ENCODE results near the gene ARHGAP33.

Gene ARHGAP33, protein sequence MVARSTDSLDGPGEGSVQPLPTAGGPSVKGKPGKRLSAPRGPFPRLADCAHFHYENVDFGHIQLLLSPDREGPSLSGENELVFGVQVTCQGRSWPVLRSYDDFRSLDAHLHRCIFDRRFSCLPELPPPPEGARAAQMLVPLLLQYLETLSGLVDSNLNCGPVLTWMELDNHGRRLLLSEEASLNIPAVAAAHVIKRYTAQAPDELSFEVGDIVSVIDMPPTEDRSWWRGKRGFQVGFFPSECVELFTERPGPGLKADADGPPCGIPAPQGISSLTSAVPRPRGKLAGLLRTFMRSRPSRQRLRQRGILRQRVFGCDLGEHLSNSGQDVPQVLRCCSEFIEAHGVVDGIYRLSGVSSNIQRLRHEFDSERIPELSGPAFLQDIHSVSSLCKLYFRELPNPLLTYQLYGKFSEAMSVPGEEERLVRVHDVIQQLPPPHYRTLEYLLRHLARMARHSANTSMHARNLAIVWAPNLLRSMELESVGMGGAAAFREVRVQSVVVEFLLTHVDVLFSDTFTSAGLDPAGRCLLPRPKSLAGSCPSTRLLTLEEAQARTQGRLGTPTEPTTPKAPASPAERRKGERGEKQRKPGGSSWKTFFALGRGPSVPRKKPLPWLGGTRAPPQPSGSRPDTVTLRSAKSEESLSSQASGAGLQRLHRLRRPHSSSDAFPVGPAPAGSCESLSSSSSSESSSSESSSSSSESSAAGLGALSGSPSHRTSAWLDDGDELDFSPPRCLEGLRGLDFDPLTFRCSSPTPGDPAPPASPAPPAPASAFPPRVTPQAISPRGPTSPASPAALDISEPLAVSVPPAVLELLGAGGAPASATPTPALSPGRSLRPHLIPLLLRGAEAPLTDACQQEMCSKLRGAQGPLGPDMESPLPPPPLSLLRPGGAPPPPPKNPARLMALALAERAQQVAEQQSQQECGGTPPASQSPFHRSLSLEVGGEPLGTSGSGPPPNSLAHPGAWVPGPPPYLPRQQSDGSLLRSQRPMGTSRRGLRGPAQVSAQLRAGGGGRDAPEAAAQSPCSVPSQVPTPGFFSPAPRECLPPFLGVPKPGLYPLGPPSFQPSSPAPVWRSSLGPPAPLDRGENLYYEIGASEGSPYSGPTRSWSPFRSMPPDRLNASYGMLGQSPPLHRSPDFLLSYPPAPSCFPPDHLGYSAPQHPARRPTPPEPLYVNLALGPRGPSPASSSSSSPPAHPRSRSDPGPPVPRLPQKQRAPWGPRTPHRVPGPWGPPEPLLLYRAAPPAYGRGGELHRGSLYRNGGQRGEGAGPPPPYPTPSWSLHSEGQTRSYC

DNA sequence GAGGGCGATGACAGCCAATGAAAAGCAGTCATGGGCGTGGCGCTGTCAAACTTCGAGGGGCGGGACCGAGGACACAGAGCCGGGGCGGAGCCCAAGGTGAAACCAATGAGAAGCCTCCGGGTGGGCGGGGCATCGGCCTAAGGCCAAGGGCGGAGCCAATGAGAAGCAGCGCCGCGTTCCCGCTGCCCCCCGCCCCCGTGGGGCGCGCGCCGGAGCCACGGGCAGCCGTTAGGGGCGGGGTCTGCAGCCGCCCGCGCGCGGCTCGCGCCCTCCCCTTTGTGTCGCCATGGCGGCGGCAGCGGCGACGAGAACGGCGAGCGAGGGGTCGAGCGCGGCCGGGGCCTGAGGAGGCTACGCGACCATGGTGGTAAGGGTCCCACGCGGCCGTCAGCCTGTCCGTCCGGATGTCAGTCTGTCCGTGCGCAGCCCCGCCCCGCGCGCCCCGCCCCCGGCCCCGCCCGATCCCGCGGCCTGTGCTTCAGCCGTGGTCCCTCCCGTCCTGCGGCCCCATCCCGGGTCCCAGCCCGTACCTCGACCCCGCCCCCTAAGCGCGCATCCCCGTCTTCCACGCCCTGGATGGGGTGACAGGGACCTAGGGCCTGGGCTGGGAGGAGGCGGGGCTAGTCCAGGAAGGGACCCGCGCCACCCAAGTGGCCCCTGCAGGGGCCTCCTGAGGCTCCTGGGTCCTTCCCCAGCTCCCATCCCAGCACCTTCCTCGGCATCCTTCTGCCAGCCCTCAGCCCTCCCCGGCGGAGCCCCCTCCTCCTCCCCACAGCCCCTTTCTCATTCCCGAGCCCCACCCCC is at the start of gene ARHGAP33:
ARHGAP33 (plus strand) TSS at position 267 of the 804 bp plus-strand sequence; CDS start at position 362, 95 bp downstream.
- DNase-seq, result peak; percentile 98

DNA sequence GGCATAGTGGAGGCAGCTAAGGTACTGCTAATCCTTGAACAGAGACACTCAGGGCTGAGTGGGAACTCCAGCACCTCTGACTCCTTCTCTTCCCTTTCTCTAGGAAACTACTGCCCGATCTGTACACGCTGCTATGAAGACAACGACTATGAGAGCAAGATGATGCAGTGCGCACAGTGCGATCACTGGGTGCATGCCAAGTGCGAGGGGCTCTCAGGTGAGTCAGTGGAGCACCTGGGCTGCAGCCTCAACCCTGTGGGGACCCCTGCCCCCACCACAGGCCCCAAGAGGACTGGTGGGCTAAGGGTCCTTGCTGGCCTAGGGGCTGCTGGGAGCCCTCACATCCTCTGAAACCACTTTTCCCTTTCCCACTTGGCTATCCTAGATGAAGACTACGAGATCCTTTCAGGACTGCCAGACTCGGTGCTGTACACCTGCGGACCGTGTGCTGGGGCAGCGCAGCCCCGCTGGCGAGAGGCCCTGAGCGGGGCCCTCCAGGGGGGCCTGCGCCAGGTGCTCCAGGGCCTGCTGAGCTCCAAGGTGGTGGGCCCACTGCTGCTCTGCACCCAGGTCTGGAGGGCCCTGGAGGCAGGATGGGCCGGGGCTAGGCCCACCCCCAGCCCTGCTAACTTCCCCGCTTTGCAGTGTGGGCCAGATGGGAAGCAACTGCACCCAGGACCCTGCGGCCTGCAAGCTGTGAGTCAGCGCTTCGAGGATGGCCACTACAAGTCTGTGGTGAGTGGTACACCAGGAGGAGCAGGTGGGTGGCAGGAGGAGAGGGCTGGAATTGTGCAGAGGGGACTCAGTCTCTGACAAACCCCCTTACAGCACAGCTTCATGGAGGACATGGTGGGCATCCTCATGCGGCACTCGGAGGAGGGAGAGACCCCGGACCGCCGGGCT is 48.1 kb upstream of the ARHGAP33 start:
- DNase-seq, result no peak

DNA sequence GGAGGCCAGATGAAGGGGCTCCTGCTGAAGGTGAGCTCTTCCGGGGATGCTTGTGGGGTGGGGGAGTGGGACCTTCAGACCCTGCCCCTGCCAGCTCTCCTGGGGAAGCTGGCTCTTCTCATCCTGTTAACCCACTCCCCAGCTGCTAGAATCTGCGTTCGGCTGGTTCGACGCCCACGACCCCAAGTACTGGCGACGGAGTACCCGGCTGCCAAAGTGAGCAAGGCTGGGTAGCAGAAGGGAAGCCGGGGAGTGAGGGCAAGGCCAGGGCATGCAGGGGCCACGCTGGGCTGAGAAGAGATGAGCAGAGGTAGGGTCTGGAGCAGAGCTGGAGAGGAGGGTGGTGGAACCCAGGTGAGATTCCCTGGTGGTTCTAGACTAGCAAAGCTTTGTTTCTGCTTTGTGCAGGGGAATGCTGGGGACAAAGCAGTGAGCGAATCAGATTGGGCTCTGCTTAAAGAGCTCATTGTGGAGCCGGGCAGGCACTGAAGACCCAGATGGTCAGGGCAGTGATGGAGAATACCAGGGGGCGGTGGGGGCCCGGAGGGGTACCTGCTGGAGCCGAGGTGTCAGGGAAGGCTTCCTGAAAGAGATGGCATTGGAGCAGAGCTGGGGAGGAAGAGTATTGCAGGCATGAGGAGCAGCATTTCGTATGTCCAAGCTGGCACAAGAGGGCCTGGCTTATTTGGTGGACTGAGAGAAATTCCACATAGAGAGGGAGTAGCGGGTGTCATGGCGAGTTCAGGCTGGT is 47.2 kb upstream of the ARHGAP33 start:
- DNase-seq, result no peak

DNA sequence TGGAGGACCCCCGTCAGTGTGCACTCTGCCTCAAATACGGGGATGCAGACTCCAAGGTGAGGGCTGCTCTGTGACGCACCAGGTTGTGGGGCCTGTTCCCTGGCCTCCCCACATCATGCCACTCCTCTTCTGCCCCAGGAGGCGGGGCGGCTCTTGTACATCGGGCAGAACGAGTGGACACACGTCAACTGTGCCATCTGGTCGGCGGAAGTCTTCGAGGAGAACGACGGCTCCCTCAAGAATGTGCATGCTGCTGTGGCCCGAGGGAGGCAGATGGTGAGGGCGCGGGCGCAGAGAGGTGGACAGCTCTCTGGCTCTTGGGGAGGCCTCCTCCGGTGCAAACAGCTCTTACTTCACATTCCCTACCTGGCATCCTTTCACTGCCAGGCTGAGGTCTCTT is 46.3 kb upstream of the ARHGAP33 start:
- no peak for DNase-seq

DNA sequence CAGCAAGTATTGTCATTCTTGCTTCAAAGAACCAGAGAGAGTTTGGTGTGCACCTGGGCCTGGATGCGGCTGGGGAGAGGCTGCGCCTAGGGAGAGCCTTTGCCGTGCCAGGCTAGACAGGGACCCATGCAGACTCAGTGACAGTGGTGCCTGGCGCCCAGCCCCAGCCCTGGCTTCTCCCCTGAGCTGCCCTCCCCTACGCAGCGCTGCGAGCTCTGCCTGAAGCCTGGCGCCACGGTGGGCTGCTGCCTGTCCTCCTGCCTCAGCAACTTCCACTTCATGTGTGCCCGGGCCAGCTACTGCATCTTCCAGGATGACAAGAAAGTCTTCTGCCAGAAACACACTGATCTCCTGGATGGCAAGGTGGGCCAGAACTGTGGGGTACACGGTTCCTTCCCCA is 45.6 kb upstream of the ARHGAP33 start:
- no peak for DNase-seq

DNA sequence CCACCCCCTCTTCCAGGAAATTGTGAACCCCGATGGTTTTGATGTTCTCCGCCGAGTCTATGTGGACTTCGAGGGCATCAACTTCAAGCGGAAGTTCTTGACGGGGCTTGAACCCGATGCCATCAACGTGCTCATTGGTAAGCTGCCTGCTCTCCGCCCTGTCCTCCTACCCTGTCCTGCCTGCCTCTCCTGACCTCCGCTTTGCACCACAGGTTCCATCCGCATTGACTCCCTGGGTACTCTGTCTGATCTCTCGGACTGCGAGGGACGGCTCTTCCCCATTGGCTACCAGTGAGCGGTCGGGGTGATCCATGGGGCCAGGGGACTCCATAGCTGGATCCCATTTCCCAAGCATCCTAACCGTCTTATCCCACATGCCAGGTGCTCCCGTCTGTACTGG is 45.0 kb upstream of the ARHGAP33 start:
- no peak for DNase-seq

DNA sequence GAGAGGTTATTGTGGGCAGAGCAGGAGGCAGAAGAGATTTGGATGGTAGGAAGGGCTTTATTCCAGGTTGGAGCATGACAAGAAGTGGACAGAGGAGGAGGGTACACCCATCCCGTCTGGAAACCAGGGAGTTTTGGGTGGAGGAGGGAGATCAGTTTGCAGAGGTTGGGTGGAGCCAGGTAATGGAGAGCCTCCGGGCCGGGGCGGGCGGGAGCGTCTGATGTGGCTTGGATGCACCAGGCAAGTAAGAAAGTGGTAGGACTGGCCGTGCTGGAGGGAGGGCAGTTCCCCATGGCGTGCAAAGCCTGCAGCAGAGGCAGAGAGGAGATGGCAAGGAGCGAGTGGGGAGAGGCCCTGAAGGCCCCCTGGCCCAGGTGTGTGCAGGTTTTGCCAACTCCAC is 44.0 kb upstream of the ARHGAP33 start:
- no peak for DNase-seq

DNA sequence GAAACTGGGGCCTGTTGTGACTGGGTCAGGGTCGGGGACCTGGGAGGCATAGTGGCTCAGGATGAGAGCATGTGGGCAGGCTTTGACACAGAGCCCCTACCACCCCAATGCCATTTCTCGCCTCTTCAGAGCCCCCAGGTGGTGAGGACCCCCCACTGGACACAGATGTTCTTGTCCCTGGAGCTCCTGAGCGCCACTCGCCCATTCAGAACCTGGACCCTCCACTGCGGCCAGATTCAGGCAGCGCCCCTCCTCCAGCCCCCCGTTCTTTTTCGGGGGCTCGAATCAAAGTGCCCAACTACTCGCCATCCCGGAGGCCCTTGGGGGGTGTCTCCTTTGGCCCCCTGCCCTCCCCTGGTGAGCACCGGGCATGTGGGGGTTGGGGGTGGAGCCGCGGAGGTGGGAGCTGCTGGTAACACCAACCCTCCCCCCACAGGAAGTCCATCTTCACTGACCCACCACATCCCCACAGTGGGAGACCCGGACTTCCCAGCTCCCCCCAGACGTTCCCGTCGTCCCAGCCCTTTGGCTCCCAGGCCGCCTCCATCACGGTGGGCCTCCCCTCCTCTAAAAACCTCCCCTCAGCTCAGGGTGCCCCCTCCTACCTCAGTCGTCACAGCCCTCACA is 43.5 kb upstream of the ARHGAP33 start:
- DNase-seq, result no peak

DNA sequence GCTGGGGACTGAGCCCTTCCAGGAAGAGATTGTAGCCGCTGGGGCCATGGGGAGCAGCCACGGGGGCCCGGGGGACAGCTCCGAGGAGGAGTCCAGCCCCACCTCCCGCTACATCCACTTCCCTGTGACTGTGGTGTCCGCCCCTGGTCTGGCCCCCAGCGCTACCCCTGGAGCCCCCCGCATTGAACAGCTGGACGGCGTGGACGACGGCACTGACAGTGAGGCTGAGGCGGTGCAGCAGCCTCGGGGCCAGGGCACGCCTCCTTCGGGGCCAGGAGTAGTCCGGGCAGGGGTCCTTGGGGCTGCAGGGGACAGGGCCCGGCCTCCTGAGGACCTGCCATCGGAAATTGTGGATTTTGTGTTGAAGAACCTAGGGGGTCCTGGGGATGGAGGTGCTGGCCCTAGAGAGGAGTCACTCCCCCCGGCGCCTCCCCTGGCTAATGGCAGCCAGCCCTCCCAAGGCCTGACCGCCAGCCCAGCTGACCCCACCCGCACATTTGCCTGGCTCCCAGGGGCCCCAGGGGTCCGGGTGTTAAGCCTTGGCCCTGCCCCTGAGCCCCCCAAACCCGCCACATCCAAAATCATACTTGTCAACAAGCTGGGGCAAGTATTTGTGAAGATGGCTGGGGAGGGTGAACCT is 42.7 kb upstream of the ARHGAP33 start:
- no peak for DNase-seq

DNA sequence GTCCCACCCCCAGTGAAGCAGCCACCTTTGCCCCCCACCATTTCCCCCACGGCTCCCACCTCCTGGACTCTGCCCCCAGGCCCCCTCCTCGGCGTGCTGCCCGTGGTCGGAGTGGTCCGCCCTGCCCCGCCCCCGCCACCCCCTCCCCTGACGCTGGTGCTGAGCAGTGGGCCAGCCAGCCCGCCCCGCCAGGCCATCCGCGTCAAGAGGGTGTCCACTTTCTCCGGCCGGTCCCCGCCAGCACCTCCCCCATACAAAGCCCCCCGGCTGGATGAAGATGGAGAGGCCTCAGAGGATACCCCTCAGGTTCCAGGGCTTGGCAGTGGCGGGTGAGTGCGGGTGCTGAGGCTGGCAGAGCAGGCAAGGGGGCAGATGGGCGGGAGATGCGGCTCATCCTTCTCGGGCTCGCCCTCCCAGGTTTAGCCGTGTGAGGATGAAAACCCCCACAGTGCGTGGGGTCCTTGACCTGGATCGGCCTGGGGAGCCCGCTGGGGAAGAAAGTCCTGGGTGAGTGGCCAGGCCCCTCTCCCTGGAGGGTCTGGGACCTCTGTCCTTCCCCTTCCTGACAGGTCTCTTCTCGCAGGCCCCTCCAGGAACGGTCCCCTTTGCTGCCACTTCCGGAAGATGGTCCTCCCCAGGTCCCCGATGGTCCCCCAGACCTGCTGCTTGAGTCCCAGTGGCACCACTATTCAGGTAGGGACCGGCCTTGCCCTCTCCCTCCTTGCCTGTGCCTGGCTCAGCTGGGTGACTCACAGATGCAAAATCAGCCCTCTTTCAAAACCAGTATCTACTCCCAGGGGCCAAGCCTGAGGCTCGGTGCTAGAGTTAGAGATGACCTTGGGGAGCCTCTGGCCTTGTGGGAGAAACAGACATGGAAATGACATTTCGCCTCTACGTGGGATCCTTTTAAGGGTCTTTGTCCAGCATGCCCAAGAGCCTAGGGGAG is 41.9 kb upstream of the ARHGAP33 start:
- DNase-seq, result no peak

DNA sequence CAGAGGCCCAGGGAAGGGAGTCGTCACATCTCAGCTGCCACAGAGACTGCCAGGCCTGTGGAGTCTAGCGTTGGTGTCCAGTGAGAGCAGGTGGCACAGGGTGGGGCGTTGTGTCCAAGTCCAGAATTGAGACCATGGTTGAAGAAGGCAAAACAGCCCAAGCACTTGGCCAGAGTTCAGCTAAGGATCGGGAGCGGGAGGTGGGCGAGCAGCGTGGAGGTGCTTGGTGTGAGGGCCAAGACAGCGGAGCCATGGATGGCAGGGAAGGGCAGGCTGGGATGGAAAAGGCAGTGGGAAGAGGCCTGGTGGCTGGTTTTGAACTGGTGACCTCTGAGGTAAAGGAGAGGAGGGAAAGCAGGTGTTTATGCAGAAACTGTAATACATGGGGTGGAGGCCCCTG is 41.1 kb upstream of the ARHGAP33 start:
- no peak for DNase-seq

DNA sequence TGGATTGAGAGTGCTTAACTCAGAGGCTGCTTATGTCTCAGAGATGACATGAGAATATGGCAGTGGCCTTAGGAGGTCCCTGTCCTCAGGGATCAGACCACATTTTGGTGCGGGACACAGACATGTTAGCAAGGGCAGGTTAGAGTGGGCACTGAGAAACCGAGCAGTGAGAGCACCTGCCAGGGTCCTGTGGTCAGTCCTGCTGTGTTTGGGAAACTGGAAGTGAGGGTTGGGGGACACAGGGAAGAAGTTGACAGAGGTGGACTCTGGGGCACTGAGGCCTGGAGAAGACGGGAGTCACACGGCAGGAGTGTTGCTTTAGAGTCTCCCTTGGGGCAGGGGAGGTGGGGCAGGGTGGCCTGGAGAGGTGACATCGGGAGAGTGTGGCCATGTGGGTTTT is 40.5 kb upstream of the ARHGAP33 start:
- DNase-seq, result no peak

DNA sequence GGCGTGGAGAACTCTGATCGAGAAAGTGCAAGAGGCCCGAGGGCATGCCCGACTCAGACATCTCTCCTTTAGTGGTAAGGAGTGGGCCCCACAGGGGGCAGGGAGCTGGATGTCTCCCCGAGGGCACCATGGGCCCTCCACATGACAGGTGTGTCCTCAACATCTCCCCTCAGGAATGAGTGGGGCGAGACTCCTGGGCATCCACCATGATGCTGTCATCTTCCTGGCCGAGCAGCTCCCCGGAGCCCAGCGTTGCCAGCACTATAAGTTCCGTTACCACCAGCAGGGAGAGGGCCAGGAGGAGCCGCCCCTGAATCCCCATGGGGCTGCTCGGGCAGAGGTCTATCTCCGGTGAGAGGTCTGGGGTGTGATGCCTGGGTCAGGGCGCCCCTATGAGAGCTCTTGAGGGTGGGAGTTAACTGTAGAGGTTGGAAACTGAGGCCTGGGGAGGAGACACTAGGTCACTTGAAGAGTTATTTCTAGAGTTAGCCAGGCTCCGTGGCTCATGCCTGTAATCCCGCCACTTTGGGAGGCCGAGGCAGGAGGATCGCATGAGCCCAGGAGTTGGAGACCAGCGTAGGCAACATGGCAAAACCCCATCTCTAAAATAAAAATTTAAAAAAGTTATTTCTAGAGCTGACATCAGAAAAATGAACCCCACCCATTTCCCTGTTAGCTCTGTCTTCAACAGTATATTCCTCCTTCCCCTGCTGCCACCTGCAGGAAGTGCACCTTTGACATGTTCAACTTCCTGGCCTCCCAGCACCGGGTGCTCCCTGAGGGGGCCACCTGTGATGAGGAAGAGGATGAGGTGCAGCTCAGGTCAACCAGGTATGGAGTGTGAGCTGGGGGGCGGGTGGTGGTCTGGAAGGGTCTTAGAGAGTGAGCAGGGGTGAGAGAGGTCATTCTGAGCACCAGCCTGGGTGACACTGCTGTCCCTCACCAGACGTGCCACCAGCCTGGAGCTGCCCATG is 38.2 kb upstream of the ARHGAP33 start:
- DNase-seq, result no peak

DNA sequence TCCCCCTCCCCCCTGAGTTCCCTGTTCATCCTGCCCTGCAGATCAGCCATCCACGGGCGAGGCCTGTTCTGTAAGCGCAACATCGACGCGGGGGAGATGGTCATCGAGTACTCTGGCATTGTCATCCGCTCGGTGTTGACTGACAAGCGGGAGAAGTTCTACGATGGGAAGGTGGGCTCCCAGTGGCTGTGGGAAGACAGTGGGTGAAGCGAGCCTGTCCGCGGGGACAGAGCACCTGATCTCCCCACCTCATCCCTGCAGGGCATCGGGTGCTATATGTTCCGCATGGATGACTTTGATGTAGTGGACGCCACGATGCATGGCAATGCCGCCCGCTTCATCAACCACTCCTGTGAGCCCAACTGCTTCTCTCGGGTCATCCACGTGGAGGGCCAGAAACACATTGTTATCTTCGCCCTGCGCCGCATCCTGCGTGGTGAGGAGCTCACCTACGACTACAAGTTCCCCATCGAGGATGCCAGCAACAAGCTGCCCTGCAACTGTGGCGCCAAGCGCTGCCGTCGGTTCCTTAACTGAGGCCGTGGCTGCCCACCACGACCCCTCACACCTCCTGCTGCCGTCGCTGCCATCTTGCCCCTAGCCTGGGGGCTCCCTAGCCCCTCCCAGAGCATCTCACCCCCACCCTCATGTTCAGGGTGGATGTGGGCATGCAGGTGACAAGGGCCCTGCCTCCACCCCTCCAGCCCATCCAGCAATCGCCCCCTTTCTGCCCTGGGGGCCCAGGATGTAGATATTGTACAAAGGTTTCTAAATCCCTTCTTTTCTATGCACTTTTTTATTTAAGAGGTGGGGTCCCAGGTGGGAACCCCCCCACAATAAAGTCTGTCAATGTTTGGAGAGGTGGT is 37.1 kb upstream of the ARHGAP33 start:
- DNase-seq, result no peak

DNA sequence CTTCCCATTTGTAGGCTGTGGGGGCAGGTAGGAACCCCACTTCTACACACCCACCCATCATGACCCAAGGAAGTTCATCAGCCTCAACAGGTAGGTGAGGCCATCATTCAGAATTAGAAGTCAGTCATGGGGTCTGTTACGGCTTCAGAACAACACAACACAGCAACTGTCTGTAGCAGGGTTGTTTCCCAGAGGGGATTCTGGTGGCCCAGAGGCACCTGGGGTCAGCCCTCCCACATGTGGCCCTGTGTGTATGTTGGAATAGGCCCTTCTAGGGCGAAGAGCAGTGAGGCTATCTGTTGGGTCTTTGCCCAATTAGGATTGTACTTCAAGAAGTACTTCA is 36.5 kb upstream of the ARHGAP33 start:
- no peak for DNase-seq
